ENCODE results near the gene C1QTNF6.

C1QTNF6 gene

GRCh38 chr22:37182949-37183245, 5.2 kb downstream of the C1QTNF6 start:
- DNase-seq (ENCODE audit: low read depth) = no peak
- TF ChIP-seq CTCF (IDR thresholded peaks at IDR 0.05; ENCODE audit: insufficient read depth, low read depth, low read length, missing control alignments) = no peak
- no peak overlapping the region for H3K4me3 ChIP-seq (ENCODE audit: low read depth, low read length)

- TF ChIP-seq CTCF (IDR thresholded peaks at IDR 0.05; ENCODE audit: insufficient read depth, low read depth, low read length, missing control alignments) = no peak
- H3K4me3 ChIP-seq (ENCODE audit: low read depth, low read length) = no peak overlapping the region
- DNase-seq (ENCODE audit: low read depth) = no peak
Measured at GRCh38 chr22:37182101-37182948, 5.7 kb downstream of the C1QTNF6 start.

- no peak for TF ChIP-seq CTCF (IDR thresholded peaks at IDR 0.05; ENCODE audit: insufficient read depth, low read depth, low read length, missing control alignments)
- DNase-seq (ENCODE audit: low read depth) = no peak
- no peak overlapping the region for H3K4me3 ChIP-seq (ENCODE audit: low read depth, low read length)
Measured at GRCh38 chr22:37181681-37182080, 6.4 kb downstream of the C1QTNF6 start.

- DNase-seq (ENCODE audit: low read depth) = no peak
- no peak for TF ChIP-seq CTCF (IDR thresholded peaks at IDR 0.05; ENCODE audit: insufficient read depth, low read depth, low read length, missing control alignments)
- H3K4me3 ChIP-seq (ENCODE audit: low read depth, low read length) = no peak overlapping the region
Measured at GRCh38 chr22:37180531-37181231, 7.4 kb downstream of the C1QTNF6 start.

GRCh38 chr22:37179622-37180420, 8.2 kb downstream of the C1QTNF6 start:
- no peak for TF ChIP-seq CTCF (IDR thresholded peaks at IDR 0.05; ENCODE audit: insufficient read depth, low read depth, low read length, missing control alignments)
- DNase-seq (ENCODE audit: low read depth) = no peak

GRCh38 chr22:37179126-37179470, 8.9 kb downstream of the C1QTNF6 start:
- no peak for DNase-seq (ENCODE audit: low read depth)
- TF ChIP-seq CTCF (IDR thresholded peaks at IDR 0.05; ENCODE audit: insufficient read depth, low read depth, low read length, missing control alignments) = no peak
- no peak overlapping the region for H3K4me3 ChIP-seq (ENCODE audit: low read depth, low read length)

More at GRCh38 chr22:37179622-37180420, 8.2 kb downstream of the C1QTNF6 start:
- H3K4me3 ChIP-seq (ENCODE audit: low read depth, low read length) = no peak overlapping the region

All from GM12865 (cell line).